ENCODE results near the gene GABBR2. TPM values are rescaled to one million over a fixed set of nuclear protein-coding genes. Genes with fewer than 3 reads are reported as not detected.

The GABBR2 gene
- total RNA-seq, 4 donors from 2014 or later: 2.4 to 13.6 (median 10.0) TPM

DNA sequence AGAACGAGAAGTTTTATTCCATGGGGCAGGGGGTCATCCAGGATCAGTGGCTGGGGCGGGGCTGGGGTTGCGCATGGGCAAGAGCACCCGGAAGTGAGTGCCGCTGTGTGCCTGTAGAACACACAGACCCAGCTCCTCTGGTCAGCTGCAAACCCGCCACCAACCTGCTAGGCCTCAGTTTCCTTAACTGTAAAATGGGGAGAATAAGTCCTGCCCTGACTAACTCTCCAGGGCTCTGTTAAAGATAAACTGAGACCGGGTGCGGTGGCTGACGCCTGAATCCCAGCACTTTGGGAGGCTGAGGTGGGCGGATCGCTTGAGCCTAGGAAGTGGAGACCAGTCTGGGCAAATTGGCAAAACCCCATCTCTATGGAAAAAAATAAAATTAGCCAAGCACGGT lies 152.2 kb downstream of the GABBR2 start:
- TF ChIP-seq, protein P1, sequence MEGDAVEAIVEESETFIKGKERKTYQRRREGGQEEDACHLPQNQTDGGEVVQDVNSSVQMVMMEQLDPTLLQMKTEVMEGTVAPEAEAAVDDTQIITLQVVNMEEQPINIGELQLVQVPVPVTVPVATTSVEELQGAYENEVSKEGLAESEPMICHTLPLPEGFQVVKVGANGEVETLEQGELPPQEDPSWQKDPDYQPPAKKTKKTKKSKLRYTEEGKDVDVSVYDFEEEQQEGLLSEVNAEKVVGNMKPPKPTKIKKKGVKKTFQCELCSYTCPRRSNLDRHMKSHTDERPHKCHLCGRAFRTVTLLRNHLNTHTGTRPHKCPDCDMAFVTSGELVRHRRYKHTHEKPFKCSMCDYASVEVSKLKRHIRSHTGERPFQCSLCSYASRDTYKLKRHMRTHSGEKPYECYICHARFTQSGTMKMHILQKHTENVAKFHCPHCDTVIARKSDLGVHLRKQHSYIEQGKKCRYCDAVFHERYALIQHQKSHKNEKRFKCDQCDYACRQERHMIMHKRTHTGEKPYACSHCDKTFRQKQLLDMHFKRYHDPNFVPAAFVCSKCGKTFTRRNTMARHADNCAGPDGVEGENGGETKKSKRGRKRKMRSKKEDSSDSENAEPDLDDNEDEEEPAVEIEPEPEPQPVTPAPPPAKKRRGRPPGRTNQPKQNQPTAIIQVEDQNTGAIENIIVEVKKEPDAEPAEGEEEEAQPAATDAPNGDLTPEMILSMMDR (IDR thresholded peaks at IDR 0.05): no peak
- TF ChIP-seq POLR2A (IDR thresholded peaks at IDR 0.05): no peak
- H3K4me1 ChIP-seq: peaks cover 9 to 19% of the 10 kb centered on the region in 2 donors
- intact Hi-C loops (cut with DNase I): no loop called here
- no peak for DNase-seq
- 89 to 90% methylated on average over 12 of the region's 12 CpGs for WGBS, 2 donors
- H3K27me3 ChIP-seq: no peaks in the 10 kb centered on the region
- H3K27ac ChIP-seq: peak overlapping the region in 1 of 3 donors; percentile 61
- H3K4me3 ChIP-seq (replicated peaks in 1 of 3): no peak overlapping the region
- H3K36me3 ChIP-seq: no peaks in the 10 kb centered on the region
- no peaks in the 10 kb centered on the region for H3K9me3 ChIP-seq

DNA sequence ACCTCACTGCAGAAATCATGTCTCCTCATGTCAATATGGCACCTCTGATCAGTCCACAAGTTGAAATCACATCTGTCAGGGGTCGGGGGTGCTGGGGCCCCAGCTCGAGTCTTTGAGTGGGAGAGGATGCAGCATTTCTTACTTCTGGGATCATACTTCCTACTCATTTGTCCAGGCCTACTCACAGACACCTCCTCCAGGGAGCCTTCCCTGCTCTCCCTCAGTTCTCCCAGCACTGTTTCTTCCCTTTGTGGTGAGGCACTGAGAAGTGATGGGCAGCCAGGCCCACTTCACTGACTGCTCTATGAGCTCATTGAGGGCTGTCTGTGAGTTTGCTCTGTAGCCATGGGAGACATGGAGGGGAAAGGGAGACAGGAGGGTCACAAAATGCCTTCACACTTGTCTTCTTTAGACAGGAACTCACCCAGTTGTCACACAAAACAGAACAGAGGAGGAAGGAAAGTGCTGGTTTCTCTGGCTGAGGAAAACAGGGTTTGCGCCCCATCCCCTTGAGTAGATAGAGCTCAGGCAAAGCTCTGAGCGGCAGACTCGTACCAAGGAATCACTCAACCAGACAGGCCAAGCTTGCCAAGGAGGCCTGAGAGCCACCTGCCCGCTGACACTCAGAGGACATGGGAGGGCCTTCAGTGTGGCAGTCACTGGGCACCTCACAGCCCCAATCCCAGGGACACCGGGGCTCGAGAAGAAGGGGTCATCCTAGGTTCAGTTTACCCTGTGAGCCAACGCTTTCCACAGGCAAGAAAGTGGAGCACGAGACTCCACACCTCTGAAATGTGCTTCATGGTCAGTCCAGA lies 152.9 kb downstream of the GABBR2 start:
- peak overlapping the region; percentile 41 to 67 (median 61) for H3K27ac ChIP-seq
- H3K27me3 ChIP-seq: no peaks in the 10 kb centered on the region
- no peak overlapping the region for H3K4me3 ChIP-seq (replicated peaks in 1 of 3)
- no peaks in the 10 kb centered on the region for H3K9me3 ChIP-seq
- peaks cover 9 to 26% of the 10 kb centered on the region in 2 donors for H3K4me1 ChIP-seq
- WGBS, 2 donors: 46 to 59% methylated on average over 10 of the region's 10 CpGs
- no peak for TF ChIP-seq POLR2A (IDR thresholded peaks at IDR 0.05)
- TF ChIP-seq, protein P1 (IDR thresholded peaks at IDR 0.05): peak in 1 of 6 experiments; percentile 15
- DNase-seq: peak; percentile 90 to 92
- H3K36me3 ChIP-seq: no peaks in the 10 kb centered on the region
- intact Hi-C loops (cut with DNase I): no loop called here

DNA sequence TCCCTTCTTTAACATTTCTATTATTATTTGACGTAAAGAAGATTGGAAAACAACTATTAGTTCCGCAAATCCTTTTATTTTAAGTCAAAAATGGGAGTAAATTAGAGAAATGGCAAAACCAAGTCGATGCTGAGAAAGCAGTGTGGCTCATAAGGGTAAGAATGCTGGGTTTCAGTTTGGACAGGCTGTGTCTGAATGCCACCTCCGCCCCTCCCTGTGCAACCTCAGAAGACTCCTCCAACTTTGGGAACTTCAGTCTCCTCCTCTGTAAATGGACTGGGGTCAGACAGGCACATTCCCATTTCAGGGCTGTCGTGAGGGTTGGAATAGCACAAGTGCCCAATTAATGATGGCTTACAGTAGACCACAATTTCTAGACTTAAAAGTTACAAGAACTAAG lies 154.0 kb downstream of the GABBR2 start:
- H3K27me3 ChIP-seq: no peaks in the 10 kb centered on the region
- no peak overlapping the region for H3K4me3 ChIP-seq (replicated peaks in 1 of 3)
- DNase-seq: no peak
- no peaks in the 10 kb centered on the region for H3K9me3 ChIP-seq
- TF ChIP-seq POLR2A (IDR thresholded peaks at IDR 0.05): no peak
- TF ChIP-seq, protein P1 (IDR thresholded peaks at IDR 0.05): no peak
- no peak overlapping the region for H3K27ac ChIP-seq
- intact Hi-C loops (cut with DNase I): no loop called here
- peaks cover 9 to 35% of the 10 kb centered on the region in 2 donors for H3K4me1 ChIP-seq
- 90 to 93% methylated on average over 5 of the region's 5 CpGs for WGBS, 2 donors
- H3K36me3 ChIP-seq: no peaks in the 10 kb centered on the region

DNA sequence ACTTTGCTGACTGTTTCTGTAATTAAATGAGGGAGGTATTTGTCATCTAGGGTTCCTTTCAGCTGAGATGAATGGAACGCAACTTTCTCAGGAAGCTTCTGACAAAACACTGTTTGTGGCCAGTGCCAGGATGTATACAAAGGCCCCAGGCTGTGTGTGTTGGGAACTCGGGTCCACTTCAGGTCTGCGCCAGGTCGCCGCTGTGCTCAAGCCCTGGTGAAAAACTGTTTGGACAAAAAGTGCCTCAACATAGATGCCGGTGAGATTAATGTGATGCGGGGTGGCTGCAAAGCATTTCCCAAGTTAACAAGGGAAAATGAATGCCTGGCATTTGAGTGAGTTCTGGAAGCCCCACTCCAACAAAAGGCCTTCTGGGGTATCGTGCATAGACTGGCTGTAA lies 156.4 kb downstream of the GABBR2 start:
- H3K9me3 ChIP-seq: no peaks in the 10 kb centered on the region
- H3K36me3 ChIP-seq: no peaks in the 10 kb centered on the region
- intact Hi-C loops (cut with DNase I): no loop called here
- no peak overlapping the region for H3K27ac ChIP-seq
- H3K4me3 ChIP-seq (replicated peaks in 1 of 3): no peak overlapping the region
- WGBS, 2 donors: 76 to 81% methylated on average over 8 of the region's 8 CpGs
- peaks cover 9 to 36% of the 10 kb centered on the region in 2 donors for H3K4me1 ChIP-seq
- DNase-seq: no peak
- TF ChIP-seq, protein P1 (IDR thresholded peaks at IDR 0.05): no peak
- no peaks in the 10 kb centered on the region for H3K27me3 ChIP-seq

DNA sequence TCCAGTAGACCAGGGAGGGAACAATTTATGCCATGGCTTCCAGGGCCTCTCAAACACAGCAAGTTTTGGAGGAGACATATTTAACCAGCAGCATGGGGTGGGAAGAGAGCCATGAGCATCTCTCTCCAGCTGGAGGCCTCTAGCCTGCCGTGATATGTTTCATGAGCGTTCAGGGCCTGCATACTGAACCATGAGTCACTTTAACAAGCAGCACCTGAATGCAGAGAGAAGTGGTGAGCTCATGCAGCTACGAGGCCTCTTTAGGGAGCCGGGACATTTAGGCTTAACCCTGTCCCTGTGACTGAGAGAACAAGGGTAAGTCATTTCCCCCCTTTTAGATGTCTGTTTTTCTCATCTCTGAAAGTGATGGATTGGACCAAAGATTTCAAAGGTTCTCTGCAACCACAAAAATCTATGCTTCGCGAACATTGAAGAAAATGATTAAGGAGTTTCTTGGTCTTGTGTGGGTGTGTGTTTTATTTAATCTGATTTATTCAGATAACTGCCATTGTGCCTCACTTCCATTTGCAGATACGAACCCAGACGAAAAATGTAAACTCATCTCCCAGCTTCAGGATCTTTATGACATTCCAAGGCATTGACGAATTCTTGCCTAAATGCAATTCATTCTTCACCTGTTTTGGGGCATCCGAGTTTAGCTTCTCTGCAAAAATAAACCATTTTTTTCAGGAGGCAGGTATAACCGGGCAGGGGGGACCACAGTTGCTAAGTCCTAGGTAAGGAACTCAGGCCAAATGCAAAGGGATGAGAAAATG lies 157.0 kb downstream of the GABBR2 start:
- TF ChIP-seq, protein P1 (IDR thresholded peaks at IDR 0.05): no peak
- TF ChIP-seq POLR2A (IDR thresholded peaks at IDR 0.05): no peak
- H3K4me3 ChIP-seq (replicated peaks in 1 of 3): no peak overlapping the region
- intact Hi-C loops (cut with DNase I): no loop called here
- no peaks in the 10 kb centered on the region for H3K36me3 ChIP-seq
- WGBS, 2 donors: 80 to 90% methylated on average over 11 of the region's 11 CpGs
- H3K9me3 ChIP-seq: no peaks in the 10 kb centered on the region
- no peak overlapping the region for H3K27ac ChIP-seq
- DNase-seq: no peak
- peaks cover 9 to 36% of the 10 kb centered on the region in 2 donors for H3K4me1 ChIP-seq
- H3K27me3 ChIP-seq: no peaks in the 10 kb centered on the region
